HL-60 (cell line): ENCODE data around the gene ARMC2.
"Not testable (repeated sequence)": the region's sequence is repeated elsewhere in the genome, so short reads cannot be mapped to it uniquely, and the experiment has no call there.

Experiments
- DNase-seq, 2 experiments: peaks; one replicate each; pipeline ENCODE4 v3.0.0-alpha.2; 2010 to 2020; ENCODE audit warnings: low read depth in 1 of 2, low spot score in 1 of 2
- H3K27ac ChIP-seq: fragments of 250-450 bp; sonication (Bioruptor Pico); replicated peaks from 2 replicates; pipeline ENCODE4 v1.5.1; 2020; ENCODE audit warnings: mild to moderate bottlenecking, moderate library complexity
- H3K27me3 ChIP-seq: fragments of 250-450 bp; sonication (Bioruptor Pico); 2 replicates; pipeline ENCODE4 v1.5.1; 2021; ENCODE audit warnings: mild to moderate bottlenecking, moderate library complexity; ENCODE audit not compliant: insufficient read depth, poor library complexity, severe bottlenecking
- H3K4me3 ChIP-seq: replicated peaks from 2 replicates; pipeline ENCODE4 v1.5.1; 2011; ENCODE audit warnings: mild to moderate bottlenecking, control low read depth, low read length; ENCODE audit not compliant: insufficient read depth
- CTCF ChIP-seq: IDR thresholded peaks from one replicate; pipeline ENCODE4 v1.5.1; 2011; ENCODE audit warnings: low read length, control low read depth, inconsistent platforms; ENCODE audit not compliant: insufficient read depth
- GABPA ChIP-seq: IDR thresholded peaks from 2 replicates; pipeline ENCODE4 v1.6.1; 2012; ENCODE audit warnings: low read depth
- POLR2AphosphoS5 ChIP-seq: IDR thresholded peaks from 2 replicates; pipeline ENCODE4 v1.6.1; 2012; ENCODE audit warnings: low read depth
- REST ChIP-seq: IDR thresholded peaks from 2 replicates; pipeline ENCODE4 v1.6.1; 2012; ENCODE audit warnings: low read depth; ENCODE audit not compliant: insufficient replicate concordance
- SPI1 ChIP-seq: IDR thresholded peaks from 2 replicates; pipeline ENCODE4 v1.6.1; 2012; ENCODE audit warnings: low read depth, mild to moderate bottlenecking, borderline replicate concordance

Gene ARMC2

GRCh38 chr6:108853077-108853476 is 4.9 kb downstream of the ARMC2 start:
- H3K4me3 ChIP-seq, result no peak overlapping the region
- no peak for TF ChIP-seq POLR2AphosphoS5
- TF ChIP-seq GABPA, result no peak
- no peak for TF ChIP-seq REST
- no peak for TF ChIP-seq CTCF
- H3K27me3 ChIP-seq, result no peaks in the 10 kb centered on the region
- no peak overlapping the region for H3K27ac ChIP-seq
- DNase-seq, result no peak

DNA sequence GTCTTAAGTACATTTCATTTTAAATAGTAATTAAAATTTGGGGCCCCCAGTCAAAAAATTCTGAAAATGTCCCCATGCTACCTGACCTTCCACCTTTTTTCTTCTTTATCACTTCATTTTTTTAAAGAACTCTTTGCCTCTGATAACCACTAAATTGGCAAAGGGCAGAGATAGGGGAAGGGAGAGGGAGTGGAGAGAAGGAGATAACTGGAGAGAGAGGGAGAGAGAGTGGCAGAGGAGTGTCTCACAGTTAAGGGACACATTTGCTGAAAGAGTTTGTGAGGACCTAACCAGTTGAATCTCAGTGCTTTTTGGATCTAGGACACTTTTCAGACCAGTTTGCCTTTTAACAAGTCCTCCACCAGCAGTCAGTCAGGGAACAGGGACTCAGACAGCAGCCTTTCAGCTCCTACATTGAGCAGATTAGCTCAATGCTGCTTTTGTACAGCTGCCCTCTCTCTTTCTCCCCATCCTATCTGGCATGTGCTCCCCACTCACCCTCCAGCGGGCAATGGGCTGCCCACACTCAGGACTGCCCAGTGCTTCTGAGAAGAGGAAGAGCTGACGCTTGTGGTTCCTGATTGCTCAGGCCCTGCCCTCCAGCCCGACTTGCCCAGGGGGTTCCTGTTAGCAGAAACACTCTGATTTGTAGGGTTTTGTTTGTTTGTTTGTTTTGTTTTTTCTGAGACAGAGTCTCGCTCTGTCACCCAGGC is 14.4 kb downstream of the ARMC2 start:
- peak in 1 of 2 experiments; percentile 61 for DNase-seq
- Histone ChIP-seq H3K4me3 (no peak overlapping the region), H3K27ac (no peak overlapping the region), H3K27me3 (no peaks in the 10 kb centered on the region)
- TF ChIP-seq CTCF (no peak), REST (no peak), POLR2AphosphoS5 (no peak), SPI1 (peak; percentile 32; the same call in 1 of the 2 replicates), GABPA (no peak)

DNA sequence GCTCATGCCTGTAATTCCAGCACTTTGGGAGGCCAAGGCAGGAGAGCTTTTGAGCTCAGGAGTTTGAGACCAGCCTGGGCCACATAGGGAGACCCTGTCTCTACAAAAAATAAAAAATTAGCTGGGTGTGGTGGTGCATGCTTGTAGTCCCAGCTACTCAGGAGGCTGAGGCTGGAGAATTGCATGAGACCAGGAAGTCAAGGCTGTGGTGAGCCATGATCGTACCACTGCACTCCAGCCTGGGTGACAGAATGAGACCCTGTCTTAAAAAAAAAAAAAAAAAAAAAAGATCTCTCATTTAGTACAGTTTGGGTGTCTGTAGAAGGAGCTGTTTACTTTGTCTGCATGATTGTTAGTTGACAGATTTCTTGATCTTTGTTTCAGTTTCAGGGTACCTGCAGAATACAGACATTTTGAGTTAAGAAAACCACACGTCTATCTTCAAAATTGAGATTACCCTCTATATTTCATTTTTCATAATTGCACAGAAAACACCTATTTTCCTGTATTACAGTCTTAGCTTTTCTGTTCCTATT is 17.6 kb downstream of the ARMC2 start:
- H3K27ac ChIP-seq, H3K4me3 ChIP-seq, H3K27me3 ChIP-seq, DNase-seq: not testable (repeated sequence)

DNA sequence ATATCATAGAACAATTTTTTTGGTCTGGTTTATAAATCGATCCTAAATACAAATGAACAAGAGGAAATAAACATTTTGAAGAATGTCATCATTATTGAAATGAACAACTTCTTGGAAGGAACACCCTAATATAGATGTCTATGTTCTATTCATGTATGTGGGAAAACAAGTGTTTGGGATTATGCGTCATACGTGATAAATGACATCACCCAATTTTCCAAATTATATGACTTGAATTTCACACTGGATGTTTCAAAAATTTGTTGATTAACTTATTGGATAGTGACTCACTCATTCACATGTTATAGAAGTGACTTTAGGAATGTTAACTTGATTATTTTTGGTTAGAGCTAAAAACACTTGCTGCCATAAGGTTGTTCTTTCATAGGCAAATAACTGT is 18.6 kb downstream of the ARMC2 start:
- DNase-seq, result no peak
- no peak overlapping the region for H3K27ac ChIP-seq

More for the DNA sequence above, 18.6 kb downstream of the ARMC2 start:
- TF ChIP-seq REST (no peak), GABPA (no peak), SPI1 (no peak), POLR2AphosphoS5 (no peak), CTCF (no peak)
- Histone ChIP-seq H3K27me3 (no peaks in the 10 kb centered on the region), H3K4me3 (no peak overlapping the region)
